OCI-LY7 (cell line): Measurements from ENCODE around the gene SMG6.

Experiments used
- EZH2phosphoT487 ChIP-seq: fragments of 200-600 bp; sonication (generic); IDR thresholded peaks from 2 replicates; pipeline ENCODE4 v1.6.1; 2018; ENCODE audit warnings: low read depth, borderline replicate concordance, mild to moderate bottlenecking, mixed run types, antibody characterized with exemption, low read length, moderate library complexity, mixed read lengths
- TF ChIP-seq, protein P1 (sequence below): fragments of 200-600 bp; sonication (generic); conservative IDR thresholded peaks from 2 replicates; pipeline ENCODE4 v1.5.1; 2014; ENCODE audit warnings: mild to moderate bottlenecking, antibody characterized with exemption, low read length, moderate library complexity, mixed read lengths

DNA sequence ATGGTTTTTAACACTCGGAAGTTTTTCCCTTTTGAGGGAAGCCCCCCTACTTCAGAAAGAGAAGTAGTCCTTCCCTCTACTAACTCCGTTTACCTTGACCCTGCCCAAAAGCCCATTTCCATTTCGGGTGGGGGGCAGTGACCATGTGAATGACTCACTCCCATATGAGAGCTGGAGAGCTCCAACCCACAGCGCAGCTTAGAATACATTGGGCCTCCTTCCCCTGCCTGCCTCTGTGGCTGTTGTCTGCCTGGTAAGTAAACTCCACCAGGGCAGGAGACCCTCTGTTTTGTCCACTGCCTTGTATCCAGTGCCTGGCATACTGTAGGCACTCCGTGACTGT is 34.7 kb upstream of the SMG6 start:
- TF ChIP-seq EZH2phosphoT487 = no peak
- TF ChIP-seq, protein P1, sequence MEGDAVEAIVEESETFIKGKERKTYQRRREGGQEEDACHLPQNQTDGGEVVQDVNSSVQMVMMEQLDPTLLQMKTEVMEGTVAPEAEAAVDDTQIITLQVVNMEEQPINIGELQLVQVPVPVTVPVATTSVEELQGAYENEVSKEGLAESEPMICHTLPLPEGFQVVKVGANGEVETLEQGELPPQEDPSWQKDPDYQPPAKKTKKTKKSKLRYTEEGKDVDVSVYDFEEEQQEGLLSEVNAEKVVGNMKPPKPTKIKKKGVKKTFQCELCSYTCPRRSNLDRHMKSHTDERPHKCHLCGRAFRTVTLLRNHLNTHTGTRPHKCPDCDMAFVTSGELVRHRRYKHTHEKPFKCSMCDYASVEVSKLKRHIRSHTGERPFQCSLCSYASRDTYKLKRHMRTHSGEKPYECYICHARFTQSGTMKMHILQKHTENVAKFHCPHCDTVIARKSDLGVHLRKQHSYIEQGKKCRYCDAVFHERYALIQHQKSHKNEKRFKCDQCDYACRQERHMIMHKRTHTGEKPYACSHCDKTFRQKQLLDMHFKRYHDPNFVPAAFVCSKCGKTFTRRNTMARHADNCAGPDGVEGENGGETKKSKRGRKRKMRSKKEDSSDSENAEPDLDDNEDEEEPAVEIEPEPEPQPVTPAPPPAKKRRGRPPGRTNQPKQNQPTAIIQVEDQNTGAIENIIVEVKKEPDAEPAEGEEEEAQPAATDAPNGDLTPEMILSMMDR = no peak
